Measurements from ENCODE around the gene ZC3H15.

The ZC3H15 gene

GRCh38 chr2:186477790-186478189 is 8.3 kb upstream of the ZC3H15 start:
- no peak overlapping the region for H3K4me3 ChIP-seq (ENCODE audit: low read depth, low read length)
- no peak for DNase-seq (ENCODE audit: low read depth)
- TF ChIP-seq CTCF (IDR thresholded peaks at IDR 0.05; ENCODE audit: control insufficient read depth, extremely low read depth, insufficient read depth): no peak

DNA sequence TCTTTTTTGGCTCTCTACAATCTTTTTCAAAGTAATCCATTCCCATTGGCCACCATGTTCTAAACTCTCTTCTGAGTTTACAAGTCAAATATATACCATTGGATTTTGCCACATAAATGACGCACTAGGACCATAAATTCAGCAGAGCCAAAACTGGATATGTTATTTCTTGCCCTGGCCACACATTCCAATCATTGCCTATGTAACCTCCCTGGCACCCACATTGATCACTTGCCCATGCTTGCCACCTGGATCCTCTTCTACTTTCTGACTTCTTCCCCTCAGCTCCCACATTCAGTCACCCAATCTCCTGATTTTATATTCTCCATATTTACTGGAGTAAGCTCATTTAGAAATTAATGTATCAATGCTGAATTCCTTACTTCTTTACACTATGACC is 5.1 kb upstream of the ZC3H15 start:
- no peak overlapping the region for H3K4me3 ChIP-seq (ENCODE audit: low read depth, low read length)
- no peak for TF ChIP-seq CTCF (IDR thresholded peaks at IDR 0.05; ENCODE audit: control insufficient read depth, extremely low read depth, insufficient read depth)
- DNase-seq (ENCODE audit: low read depth): no peak

- H3K4me3 ChIP-seq (ENCODE audit: low read depth, low read length): peak overlapping the region; percentile 99; the same call in 1 of the 2 replicates
- no peak for DNase-seq (ENCODE audit: low read depth)
- TF ChIP-seq CTCF (IDR thresholded peaks at IDR 0.05; ENCODE audit: control insufficient read depth, extremely low read depth, insufficient read depth): no peak
These were observed 1.9 kb upstream of the ZC3H15 start for GRCh38 chr2:186484062-186484735.

- TF ChIP-seq CTCF (IDR thresholded peaks at IDR 0.05; ENCODE audit: control insufficient read depth, extremely low read depth, insufficient read depth): no peak
- peak overlapping the region; percentile 99 for H3K4me3 ChIP-seq (ENCODE audit: low read depth, low read length)
- no peak for DNase-seq (ENCODE audit: low read depth)
These were observed 537 bp upstream of the ZC3H15 start for GRCh38 chr2:186485576-186485870.

- H3K4me3 ChIP-seq (ENCODE audit: low read depth, low read length): peak overlapping the region; percentile 99
- DNase-seq (ENCODE audit: low read depth): no peak
- TF ChIP-seq CTCF (IDR thresholded peaks at IDR 0.05; ENCODE audit: control insufficient read depth, extremely low read depth, insufficient read depth): no peak
These were observed 889 bp downstream of the ZC3H15 start for GRCh38 chr2:186486651-186487647.

- TF ChIP-seq CTCF (IDR thresholded peaks at IDR 0.05; ENCODE audit: control insufficient read depth, extremely low read depth, insufficient read depth): no peak
- no peak for DNase-seq (ENCODE audit: low read depth)
- no peak overlapping the region for H3K4me3 ChIP-seq (ENCODE audit: low read depth, low read length)
These were observed 7.6 kb downstream of the ZC3H15 start for GRCh38 chr2:186493564-186494085.
